HepG2 (cell line): ENCODE results near the gene CTDSP1. TPM values are rescaled to one million over a fixed set of nuclear protein-coding genes. Genes with fewer than 3 reads are reported as not detected.

Experiments used
- GLMP ChIP-seq: sonication (generic); formaldehyde crosslinking; IDR thresholded peaks from 2 replicates; pipeline ENCODE4 v1.9.0; 2021; ENCODE audit warnings: missing genetic modification reagents, mild to moderate bottlenecking, borderline replicate concordance
- HOXA9 ChIP-seq: sonication (generic); formaldehyde crosslinking; IDR thresholded peaks from 2 replicates; pipeline ENCODE4 v1.8.1; 2022; ENCODE audit warnings: missing genetic modification reagents, mild to moderate bottlenecking, moderate library complexity, borderline replicate concordance
- KLF13 ChIP-seq: sonication (generic); formaldehyde crosslinking; IDR thresholded peaks from 2 replicates; pipeline ENCODE4 v1.4.0; 2020; ENCODE audit warnings: mild to moderate bottlenecking, missing genetic modification reagents
- STAT6 ChIP-seq: sonication (generic); formaldehyde crosslinking; IDR thresholded peaks from 2 replicates; pipeline ENCODE4 v1.4.0; 2020; ENCODE audit warnings: missing genetic modification reagents, mild to moderate bottlenecking, borderline replicate concordance
- TP53 ChIP-seq: sonication (generic); formaldehyde crosslinking; conservative IDR thresholded peaks from 2 replicates; pipeline ENCODE4 v1.4.0; 2020; ENCODE audit warnings: missing genetic modification reagents
- polyA plus RNA-seq, 8 experiments: library from polyadenylated mRNA; depleted of rRNA in 3 of 8; stranded (reverse) in 7 of 8; unstranded in 1 of 8; fragments of >200 nt; fragmentation: Illumina TruSeq in 4 of 8; extraction: Trizol in 4 of 8; gene quantifications; 2 replicates each; pipeline versions ENCODE4 v1.2.1 to v1.2.3, GENCODE V29; 2011 to 2016; ENCODE audit warnings: low read depth in 4 of 8, missing spikeins in 1 of 8, mixed read lengths in 1 of 8; ENCODE audit not compliant: insufficient read depth in 1 of 8
- total RNA-seq, 5 experiments: library from RNA; depleted of rRNA; stranded (reverse); fragments of >200 nt; fragmentation: Illumina TruSeq; extraction: Trizol; gene quantifications; 2 replicates each; pipeline ENCODE4 v1.2.3, GENCODE V29; 2016; ENCODE audit warnings: low read depth in 1 of 5

CTDSP1 gene
- total and polyA plus RNA-seq, 2 of the 13 experiments (the other 11 are each of a cell fraction or from before 2014, with no cell fraction given): 91.0 to 268 TPM

GRCh38 chr2:218395826-218396687 lies 3.6 kb upstream of the CTDSP1 start (continued):
- TF ChIP-seq GLMP (no peak), KLF13 (CRISPR knock-in tag) (no peak; the same call in 1 of the 2 replicates), HOXA9 (CRISPR knock-in tag) (no peak), STAT6 (CRISPR knock-in tag) (0 out of 2 replicates have a peak, but pooled peaks have one; percentile 17), TP53 (CRISPR knock-in tag) (0 out of 2 replicates have a peak, but pooled peaks have one; percentile 33)
